NCI-H524 treated with DMSO at 0.1 percent for 48 hours (cell line): ENCODE results near the gene MYBBP1A.
"Not testable (repeated sequence)": the region's sequence is repeated elsewhere in the genome, so short reads cannot be mapped to it uniquely, and the experiment has no call there.

Experiments
- DNase-seq: peaks from one replicate; lab custom pipeline; 2025; lab: John Stamatoyannopoulos, UW

The MYBBP1A gene

GRCh38 chr17:4554997-4555799 is at the start of gene MYBBP1A:
Gene MYBBP1A (minus strand): TSS chr17:4555384. CDS start chr17:4555324, 60 bp downstream.
- DNase-seq = peak; percentile 64

DNA sequence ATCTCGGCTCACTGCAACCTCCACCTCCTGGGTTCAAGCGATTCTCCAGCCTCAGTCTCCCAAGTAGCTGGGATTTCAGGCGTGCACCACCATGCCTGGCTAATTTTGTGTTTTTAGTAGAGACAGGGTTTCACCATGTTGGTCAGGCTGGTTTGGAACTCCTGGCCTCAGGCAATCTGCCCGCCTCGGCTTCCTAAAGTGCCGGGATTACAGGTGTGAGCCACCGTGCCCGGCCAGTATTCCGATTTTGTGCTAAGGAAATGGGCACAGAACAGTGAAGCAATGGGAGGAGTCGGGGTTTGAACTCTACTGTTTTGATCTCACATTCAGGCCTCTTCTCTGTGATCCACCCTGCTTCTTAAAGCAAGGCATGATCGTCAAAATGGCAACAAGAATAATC is 49.6 kb upstream of the MYBBP1A start:
- not testable (repeated sequence) for DNase-seq

- peak; percentile 77 for DNase-seq
These were observed 49.0 kb upstream of the MYBBP1A start for GRCh38 chr17:4604111-4604644.

DNA sequence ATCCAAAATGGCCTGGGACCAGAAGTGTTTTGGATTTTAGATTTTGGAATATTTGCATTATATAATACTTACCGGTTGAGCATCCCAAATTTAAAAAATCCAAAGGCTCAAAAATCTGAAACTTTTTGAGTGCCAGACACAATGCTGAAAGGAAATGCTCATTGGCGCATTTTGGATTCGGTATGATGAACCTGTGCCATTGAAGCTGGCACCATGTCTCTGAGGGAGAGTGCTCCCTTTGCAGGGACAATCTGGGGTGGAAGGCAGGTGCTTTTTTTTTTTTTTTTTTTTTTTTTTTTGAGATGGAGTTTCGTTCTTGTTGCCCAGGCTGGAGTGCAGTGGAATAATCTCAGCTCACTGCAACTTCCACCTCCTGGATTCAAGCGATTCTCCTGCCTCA is 46.9 kb upstream of the MYBBP1A start:
- DNase-seq = no peak

GRCh38 chr17:4601326-4601725 is 46.1 kb upstream of the MYBBP1A start:
- no peak for DNase-seq

- DNase-seq = no peak
These were observed 45.4 kb upstream of the MYBBP1A start for GRCh38 chr17:4600563-4600962.

DNA sequence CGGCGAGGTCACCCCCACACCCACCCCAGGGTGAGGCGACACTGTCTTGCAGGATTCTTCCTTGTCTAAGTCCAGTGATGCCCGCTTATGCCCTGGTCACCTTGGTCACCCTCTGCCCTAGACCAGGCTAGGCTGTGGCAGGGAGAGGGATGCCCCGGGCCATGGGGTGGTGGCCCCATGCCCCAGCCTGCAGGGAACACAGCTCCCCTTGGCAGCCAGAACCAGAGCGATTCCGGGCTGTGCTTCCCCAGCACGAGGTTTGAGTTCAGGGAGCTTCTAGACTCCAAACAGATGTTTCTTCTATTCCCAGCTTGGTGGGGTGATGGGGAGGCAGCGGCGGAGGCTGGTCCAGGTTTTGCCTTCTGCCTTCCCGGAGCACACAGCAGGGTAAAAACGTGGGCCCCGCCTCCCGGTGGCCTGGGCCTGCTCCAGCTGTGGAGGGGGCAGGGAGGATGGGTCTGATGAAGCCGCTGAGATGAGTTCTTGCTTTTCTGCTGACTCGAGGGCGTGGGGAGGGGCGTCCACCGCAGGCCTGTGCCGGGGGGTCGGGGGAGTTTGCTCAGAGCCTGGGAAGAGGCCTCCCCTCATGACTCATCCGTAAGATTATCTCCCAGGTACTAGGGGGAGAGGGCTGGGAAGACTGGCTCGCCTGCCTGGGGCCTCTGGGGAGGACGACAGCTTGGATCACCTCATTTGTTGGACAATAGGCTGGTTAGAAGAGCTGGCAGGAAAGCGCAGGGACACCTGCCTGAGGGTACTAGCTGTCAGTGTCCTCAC is 44.5 kb upstream of the MYBBP1A start:
- DNase-seq = no peak

- no peak for DNase-seq
These were observed 43.8 kb upstream of the MYBBP1A start for GRCh38 chr17:4598776-4599504.

GRCh38 chr17:4597975-4598374 is 42.8 kb upstream of the MYBBP1A start:
- DNase-seq = no peak

DNA sequence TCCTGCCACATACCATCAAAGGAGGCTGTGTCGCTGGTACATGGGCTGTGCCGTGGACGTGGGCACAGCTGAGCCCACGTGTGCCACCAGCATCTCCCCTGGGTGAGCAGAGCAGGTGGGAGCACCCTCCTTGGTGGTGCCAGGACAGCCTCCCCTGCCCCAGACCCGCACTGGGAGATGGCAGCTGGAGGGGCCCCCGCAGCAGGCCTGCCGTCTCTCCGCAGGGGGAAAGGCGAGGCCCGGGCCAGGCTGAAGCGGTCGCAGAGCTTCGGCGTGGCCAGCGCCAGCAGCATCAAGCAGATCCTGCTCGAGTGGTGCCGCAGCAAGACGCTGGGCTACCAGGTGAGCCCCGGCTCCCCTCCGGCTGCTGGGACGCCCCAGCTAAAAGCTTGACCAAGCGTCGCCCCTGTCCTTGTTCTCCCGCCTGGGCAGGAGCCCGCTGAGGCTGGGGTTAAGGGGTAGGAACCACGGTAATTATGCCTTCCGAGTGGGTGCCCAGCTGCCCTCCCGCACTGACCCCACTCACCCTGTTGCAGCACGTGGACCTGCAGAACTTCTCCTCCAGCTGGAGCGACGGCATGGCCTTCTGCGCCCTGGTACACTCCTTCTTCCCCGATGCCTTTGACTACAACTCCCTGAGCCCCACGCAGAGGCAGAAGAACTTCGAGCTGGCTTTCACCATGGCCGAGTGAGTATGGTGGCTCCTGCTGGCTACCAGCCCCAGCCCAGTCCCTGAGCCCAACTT is 41.6 kb upstream of the MYBBP1A start:
- DNase-seq = no peak

- DNase-seq = not testable (repeated sequence)
These were observed 40.6 kb upstream of the MYBBP1A start for GRCh38 chr17:4595685-4596342.

DNA sequence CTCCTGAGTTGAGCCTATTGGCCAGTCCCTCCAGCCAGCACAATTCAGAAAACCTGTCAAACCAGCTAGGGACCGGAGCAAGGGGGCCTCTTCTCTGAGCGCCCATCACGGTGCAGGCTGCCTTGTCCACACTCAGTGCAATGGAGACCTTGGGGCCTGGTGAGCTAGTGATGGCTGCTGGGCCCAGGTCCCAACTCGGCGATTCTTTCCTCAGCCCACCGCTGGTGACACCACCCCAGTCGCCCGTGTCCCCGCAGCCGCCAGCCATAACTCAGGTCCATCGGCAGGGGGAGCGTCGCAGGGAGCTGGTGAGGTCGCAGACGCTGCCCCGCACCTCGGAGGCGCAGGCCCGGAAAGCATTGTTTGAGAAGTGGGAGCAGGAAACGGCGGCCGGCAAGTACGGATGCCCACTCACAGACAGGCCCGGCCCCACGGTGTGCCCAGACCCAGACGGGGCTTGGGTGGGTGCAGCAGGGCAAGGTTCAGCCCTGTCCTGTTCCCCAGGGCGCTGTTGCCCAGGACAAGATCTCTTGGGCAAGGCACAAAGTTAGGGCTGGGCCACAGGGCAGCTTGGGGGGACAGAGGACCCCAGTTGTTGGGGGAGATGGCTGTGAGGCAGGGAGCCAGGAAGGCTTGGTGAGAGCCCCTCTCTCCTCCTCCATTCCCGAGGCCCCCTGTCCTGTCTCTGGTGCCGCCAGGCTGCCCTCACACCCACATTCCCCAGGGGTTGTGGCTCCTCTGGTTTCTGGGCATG is 39.9 kb upstream of the MYBBP1A start:
- no peak for DNase-seq

DNA sequence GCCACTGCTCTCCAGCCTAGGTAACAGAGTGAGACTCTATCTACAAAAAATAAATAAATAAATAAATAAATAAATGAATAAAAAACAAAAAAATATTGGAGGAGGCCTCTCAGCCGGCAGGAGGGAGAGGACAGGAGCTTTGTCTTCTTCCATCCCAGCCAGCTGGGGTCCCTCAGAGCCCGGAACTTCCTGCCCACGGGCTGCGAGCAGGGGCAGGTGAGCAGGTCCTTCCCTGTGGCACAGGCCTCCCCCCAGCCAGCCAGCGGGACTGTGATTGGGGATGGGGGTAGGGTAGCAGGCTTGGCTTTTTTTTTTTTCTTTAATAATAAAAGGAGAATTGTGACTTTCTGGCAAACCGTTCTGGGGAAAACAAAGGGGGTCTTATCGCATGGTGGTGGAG is 39.2 kb upstream of the MYBBP1A start:
- DNase-seq = no peak

GRCh38 chr17:4593021-4593421 is 37.8 kb upstream of the MYBBP1A start:
- no peak for DNase-seq

GRCh38 chr17:4592240-4593005 is 37.2 kb upstream of the MYBBP1A start:
- DNase-seq = no peak

DNA sequence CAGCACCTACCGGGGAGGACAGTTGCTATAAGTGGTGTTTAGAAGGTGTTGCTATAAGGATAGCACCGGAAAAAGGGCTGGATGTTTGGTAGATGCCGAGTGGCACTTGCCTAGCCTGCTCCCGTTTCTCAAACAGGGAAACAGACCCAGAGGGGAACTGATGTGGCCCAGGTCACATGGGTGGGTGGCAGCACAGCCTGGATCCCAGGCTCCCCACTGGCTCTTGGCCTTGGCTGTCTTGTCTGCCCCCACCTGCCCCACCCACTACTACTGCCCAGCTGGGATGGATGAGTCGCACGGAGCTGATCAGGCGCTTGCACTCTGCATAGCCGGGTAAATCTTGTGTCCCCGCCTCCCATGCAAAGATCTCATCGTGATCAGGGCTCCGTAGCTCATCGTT is 36.3 kb upstream of the MYBBP1A start:
- DNase-seq = no peak

GRCh38 chr17:4590981-4591453 is 35.8 kb upstream of the MYBBP1A start:
- DNase-seq = no peak

- DNase-seq = not testable (repeated sequence)
These were observed 34.9 kb upstream of the MYBBP1A start for GRCh38 chr17:4590042-4590441.

GRCh38 chr17:4588898-4589625 is 33.9 kb upstream of the MYBBP1A start:
- DNase-seq = no peak
